ENCODE results near the gene NXF2B.
A peak's percentile ranks its signal among the peaks of the same experiment; 100 is the strongest.
"Not testable (repeated sequence)": the region's sequence is repeated elsewhere in the genome, so short reads cannot be mapped to it uniquely, and the experiment has no call there.

NXF2B gene, protein sequence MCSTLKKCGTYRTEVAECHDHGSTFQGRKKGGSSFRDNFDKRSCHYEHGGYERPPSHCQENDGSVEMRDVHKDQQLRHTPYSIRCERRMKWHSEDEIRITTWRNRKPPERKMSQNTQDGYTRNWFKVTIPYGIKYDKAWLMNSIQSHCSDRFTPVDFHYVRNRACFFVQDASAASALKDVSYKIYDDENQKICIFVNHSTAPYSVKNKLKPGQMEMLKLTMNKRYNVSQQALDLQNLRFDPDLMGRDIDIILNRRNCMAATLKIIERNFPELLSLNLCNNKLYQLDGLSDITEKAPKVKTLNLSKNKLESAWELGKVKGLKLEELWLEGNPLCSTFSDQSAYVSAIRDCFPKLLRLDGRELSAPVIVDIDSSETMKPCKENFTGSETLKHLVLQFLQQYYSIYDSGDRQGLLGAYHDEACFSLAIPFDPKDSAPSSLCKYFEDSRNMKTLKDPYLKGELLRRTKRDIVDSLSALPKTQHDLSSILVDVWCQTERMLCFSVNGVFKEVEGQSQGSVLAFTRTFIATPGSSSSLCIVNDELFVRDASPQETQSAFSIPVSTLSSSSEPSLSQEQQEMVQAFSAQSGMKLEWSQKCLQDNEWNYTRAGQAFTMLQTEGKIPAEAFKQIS

GRCh38 chrX:102439908-102440307 is at the start of gene NXF2B:
Gene NXF2B, minus strand, starts transcription at chrX:102440008. Its CDS starts 59,972 bp downstream, at chrX:102380036.
- DNase-seq = not testable (repeated sequence)

GRCh38 chrX:102478765-102479164 is 39.0 kb upstream of the NXF2B start:
- not testable (repeated sequence) for DNase-seq

- DNase-seq = not testable (repeated sequence)
These were observed 32.0 kb upstream of the NXF2B start, which contains the start of gene TCP11X2 for GRCh38 chrX:102471762-102472220. Gene TCP11X2, minus strand, starts transcription at chrX:102471812.

DNA sequence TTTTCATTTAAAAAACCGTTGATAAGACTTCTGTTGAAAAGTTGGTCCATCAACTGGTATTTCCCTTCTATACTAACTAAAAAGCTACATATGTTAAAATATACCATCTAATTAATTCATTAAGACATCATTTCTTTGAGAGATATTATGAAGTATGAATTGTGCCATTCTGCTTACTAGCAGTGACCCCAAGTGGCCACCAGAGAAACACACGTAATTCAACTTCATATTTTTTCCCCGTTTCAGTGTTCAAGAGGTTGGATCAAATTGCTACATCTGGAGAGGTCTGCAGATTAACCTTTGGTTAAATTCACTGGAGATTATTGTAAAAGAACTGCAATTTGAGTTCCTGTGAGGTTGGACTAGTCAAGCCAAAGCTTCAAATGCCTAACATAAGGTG is 30.4 kb upstream of the NXF2B start:
- DNase-seq = not testable (repeated sequence)

- not testable (repeated sequence) for DNase-seq
These were observed 18.8 kb upstream of the NXF2B start for GRCh38 chrX:102458615-102459014.

GRCh38 chrX:102414493-102414892 is 25.3 kb downstream of the NXF2B start:
- DNase-seq = not testable (repeated sequence)

DNA sequence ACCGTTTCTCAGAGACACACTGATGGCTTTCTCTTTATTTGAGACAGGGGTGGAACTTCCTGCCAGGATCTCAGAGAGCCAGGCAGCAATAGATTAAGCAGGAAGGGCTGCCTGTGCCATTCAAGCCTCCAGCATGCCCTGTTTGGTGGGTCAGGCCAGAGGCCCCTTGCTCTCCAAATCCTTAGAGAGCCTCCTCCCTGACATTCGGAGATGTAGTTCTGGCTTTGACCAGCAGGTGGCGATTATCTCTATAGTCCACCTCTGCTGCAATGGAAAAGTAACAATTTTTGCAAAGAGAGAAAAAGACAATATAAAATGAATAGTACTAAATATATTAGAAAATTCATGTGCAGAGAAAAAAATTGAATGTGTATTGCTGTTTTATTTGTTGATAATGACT is 93.9 kb downstream of the NXF2B start:
- DNase-seq = peak; percentile 44

- DNase-seq = no peak
These were observed 97.9 kb downstream of the NXF2B start for GRCh38 chrX:102341867-102342266.

GRCh38 chrX:102339312-102340298 is 100.2 kb downstream of the NXF2B start:
- no peak for DNase-seq

DNA sequence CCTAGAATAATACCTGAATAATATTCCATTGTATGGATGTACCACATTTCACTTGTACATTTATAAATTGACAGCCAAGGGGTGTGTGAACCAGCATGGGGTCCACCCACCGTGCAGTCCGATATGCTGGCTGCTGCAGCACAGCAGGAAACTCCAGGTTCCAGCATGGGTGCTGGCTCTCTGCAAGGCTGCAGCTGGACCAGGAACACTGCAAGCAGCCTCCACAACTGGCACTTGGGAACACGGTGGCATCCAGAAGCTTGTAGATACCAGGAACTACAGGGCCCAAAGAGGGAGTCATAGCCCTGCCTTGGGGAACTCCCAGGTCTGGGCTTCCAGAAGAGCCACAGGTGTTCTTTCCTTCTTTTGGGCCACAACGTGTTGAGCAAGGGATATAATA is 101.6 kb downstream of the NXF2B start:
- DNase-seq = no peak
